Retinal pigment epithelial cell (primary cell): ENCODE data around the gene APBA2.

Experiments used
- DNase-seq: peaks from one replicate; pipeline ENCODE4 v3.0.0-alpha.2; 2010; ENCODE audit warnings: low read depth
- H3K4me3 ChIP-seq: 2 replicates; pipeline ENCODE4 v1.5.1; 2011; ENCODE audit warnings: mild to moderate bottlenecking, low read length, control low read depth, moderate library complexity
- CTCF ChIP-seq: conservative IDR thresholded peaks from 2 replicates; pipeline ENCODE4 v1.5.1; 2011; ENCODE audit warnings: low read depth, low read length, control low read depth, inconsistent platforms

APBA2 gene

GRCh38 chr15:29064731-29065130, 179.0 kb downstream of the APBA2 start:
- TF ChIP-seq CTCF = no peak

GRCh38 chr15:29065571-29065970, 179.8 kb downstream of the APBA2 start:
- TF ChIP-seq CTCF = no peak
- H3K4me3 ChIP-seq = no peak overlapping the region
- DNase-seq = no peak

More at GRCh38 chr15:29064731-29065130, 179.0 kb downstream of the APBA2 start:
- H3K4me3 ChIP-seq = no peak overlapping the region
- DNase-seq = no peak

GRCh38 chr15:29066310-29066709, 180.5 kb downstream of the APBA2 start:
- TF ChIP-seq CTCF = no peak
- no peak overlapping the region for H3K4me3 ChIP-seq
- no peak for DNase-seq

- H3K4me3 ChIP-seq = no peak overlapping the region
- TF ChIP-seq CTCF = no peak
- DNase-seq = no peak
Measured at GRCh38 chr15:29066838-29067237, 181.1 kb downstream of the APBA2 start.

- no peak for DNase-seq
- TF ChIP-seq CTCF = no peak
Measured at GRCh38 chr15:29067949-29068348, 182.2 kb downstream of the APBA2 start.

GRCh38 chr15:29070471-29071231, 184.9 kb downstream of the APBA2 start:
- no peak for DNase-seq
- no peak overlapping the region for H3K4me3 ChIP-seq
- TF ChIP-seq CTCF = no peak

More at GRCh38 chr15:29067949-29068348, 182.2 kb downstream of the APBA2 start:
- no peak overlapping the region for H3K4me3 ChIP-seq

DNA sequence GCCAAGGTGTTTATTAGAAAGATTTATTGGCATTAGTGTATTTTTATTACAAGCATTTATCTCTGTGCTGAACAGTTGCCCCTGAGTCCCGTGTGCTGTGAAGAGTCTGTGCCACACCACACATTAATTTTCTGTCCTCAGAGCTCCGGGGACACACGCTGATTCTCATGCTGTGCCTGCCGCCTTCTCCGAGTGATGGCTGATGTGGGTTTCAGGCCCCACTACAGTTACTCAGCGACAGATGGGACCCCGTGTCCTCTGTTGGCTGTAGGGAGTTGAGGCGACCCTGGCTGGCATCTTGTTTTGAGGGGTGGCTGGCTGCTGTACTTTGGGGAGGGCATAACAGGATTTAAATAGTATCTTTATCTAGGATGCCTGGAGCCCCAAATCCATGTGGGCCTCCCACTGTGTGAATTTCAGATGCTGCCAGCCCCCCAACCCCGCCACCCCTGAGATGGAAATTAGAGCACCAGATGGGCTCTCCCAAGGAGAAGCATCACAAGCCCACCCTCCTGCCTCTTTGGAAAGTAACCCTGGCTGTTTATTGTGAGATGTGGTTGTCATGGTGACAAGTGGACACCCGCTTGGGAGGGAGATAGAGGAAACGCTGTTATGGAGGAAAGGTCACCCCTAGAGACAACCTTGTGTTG, 185.6 kb downstream of the APBA2 start:
- DNase-seq = no peak
- TF ChIP-seq CTCF = no peak
- no peak overlapping the region for H3K4me3 ChIP-seq
